HG03280 (cell line): ENCODE data around the gene PLCXD3.

Experiments
- ATAC-seq: cut with Tn5 transposase; IDR thresholded peaks from one replicate; pipeline ENCODE4 v1.9.1; 2021; ENCODE audit warnings: mild to moderate bottlenecking, moderate library complexity; ENCODE audit not compliant: unreplicated experiment

The PLCXD3 gene

DNA sequence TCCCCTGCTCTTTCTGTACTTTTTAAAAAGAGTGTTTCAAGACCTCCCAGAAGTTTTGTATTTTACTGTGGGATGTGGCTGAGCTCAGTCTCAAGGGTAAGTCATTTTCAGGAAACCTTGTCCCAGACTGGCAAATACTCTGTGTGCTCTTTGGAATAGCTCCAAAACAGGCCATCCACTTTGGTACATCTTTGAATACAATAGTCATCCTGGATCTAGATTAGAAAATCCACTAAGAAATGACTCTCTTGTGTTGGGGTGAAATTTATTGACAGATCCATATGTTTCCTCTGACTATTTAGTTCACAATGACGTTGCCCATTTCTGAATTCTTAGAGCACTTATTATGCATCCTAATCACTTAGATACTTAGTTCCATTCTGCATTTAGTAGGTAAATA is 95.2 kb downstream of the PLCXD3 start:
- ATAC-seq, result no peak

DNA sequence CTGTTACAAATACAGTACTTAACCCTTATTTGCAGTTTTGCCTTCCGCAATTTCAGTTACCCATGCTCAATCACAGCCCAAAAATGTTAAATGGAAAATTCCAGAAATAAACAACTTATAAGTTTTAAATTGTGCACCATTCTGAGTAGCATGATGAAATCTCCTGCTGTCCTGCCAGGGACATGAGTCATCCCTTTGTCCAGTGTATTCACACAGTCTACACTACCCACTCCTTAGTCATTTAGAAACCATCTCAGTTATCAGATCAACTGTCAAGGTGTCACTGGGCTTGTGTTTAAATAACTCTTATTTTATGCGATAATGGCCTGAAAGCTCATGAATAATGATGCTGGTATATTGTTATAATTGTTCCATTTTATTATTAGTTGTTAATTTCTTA is 95.8 kb downstream of the PLCXD3 start:
- no peak for ATAC-seq

GRCh38 chr5:41413074-41413473 is 97.3 kb downstream of the PLCXD3 start:
- ATAC-seq, result no peak

DNA sequence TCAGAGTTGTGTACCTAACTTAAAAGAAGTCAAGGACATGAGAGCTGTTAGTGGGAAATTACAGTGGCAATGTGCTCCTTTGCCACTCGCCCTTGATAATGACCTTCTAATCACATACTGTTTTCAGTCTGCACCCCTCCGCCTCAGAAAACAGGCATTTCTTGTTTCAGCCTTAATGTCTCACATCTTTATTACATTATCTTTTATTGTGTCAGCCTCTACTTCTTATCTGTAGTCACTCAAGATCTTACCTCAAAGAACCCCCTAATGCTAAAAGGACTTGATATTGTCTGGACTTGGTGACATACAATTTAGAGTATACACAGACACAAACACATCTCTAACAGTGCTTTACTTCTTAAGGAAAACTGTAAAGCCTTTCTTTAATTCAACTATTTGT is 97.9 kb downstream of the PLCXD3 start:
- ATAC-seq, result no peak

GRCh38 chr5:41410737-41411136 is 99.7 kb downstream of the PLCXD3 start:
- ATAC-seq, result no peak

GRCh38 chr5:41410307-41410706 is 100.1 kb downstream of the PLCXD3 start:
- no peak for ATAC-seq

GRCh38 chr5:41408676-41409443 is 101.5 kb downstream of the PLCXD3 start:
- ATAC-seq, result no peak

DNA sequence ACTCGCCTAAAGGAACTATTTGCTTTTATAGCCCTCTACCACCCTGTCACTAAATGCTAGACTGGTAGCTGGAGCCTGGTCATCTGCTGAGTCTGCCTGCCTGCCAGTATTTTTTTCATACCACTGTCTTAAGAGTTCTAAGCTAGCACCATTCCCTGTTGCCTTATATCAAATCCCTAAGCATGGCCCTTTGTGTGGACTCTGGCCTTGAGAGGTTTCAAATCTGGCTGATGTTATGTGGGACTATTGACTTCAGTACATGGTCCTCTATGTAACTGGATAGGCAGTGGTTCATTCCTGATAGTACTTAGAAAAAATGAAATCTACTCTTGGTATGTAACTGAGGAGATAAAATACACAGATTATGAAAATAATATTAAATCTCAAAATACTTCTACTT is 103.5 kb downstream of the PLCXD3 start:
- ATAC-seq, result no peak

GRCh38 chr5:41406424-41406823 is 104.0 kb downstream of the PLCXD3 start:
- no peak for ATAC-seq

GRCh38 chr5:41404757-41405156 is 105.6 kb downstream of the PLCXD3 start:
- ATAC-seq, result no peak

- ATAC-seq, result no peak
These were observed 106.6 kb downstream of the PLCXD3 start for GRCh38 chr5:41403846-41404245.

- no peak for ATAC-seq
These were observed 107.6 kb downstream of the PLCXD3 start for GRCh38 chr5:41402845-41403244.

GRCh38 chr5:41399839-41400238 is 110.6 kb downstream of the PLCXD3 start:
- ATAC-seq, result no peak

- no peak for ATAC-seq
These were observed 118.4 kb downstream of the PLCXD3 start for GRCh38 chr5:41392016-41392415.

- no peak for ATAC-seq
These were observed 135.8 kb downstream of the PLCXD3 start for GRCh38 chr5:41374631-41375030.

- ATAC-seq, result no peak
These were observed 137.2 kb downstream of the PLCXD3 start for GRCh38 chr5:41373230-41373629.

- ATAC-seq, result no peak
These were observed 138.7 kb downstream of the PLCXD3 start for GRCh38 chr5:41371738-41372137.

DNA sequence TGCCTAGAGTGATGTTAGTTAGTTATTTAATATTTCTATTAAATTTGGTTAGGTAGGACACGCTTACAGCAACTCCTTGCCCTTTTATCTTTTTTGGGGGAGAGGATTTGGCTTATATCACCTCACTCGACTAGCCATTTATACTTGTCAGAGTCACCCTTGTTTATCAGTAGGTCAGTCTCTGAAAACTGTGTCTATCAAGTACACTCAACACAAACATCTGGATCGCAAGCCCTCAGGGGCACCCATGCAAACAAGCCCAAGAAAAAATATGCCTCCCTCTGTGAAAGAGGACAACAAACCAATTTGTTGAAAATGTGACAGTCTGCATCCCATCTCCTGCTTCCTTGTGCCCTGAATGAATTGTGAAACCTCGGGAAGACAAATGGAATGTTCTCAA is 139.9 kb downstream of the PLCXD3 start:
- ATAC-seq, result no peak

DNA sequence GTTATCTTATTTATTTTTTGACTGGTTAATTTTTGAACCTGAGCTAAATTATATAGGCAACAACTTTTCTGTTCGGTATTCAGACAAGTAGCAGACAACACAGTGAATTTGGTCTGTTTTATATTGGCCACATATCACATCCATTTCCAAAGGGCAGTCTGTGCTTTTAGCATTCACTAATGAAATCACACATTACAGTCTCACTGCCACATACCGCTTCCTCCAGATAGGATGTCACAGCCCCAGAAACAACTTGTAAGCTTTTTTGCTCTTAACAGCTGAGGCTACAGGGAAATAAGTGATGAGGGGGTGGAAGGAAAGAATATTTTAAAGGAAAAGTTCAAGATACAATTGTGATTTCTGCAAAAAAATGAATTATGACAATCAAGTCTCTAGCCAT is 140.6 kb downstream of the PLCXD3 start:
- no peak for ATAC-seq

GRCh38 chr5:41368158-41368557 is 142.2 kb downstream of the PLCXD3 start:
- ATAC-seq, result no peak

GRCh38 chr5:41365369-41365768 is 145.0 kb downstream of the PLCXD3 start:
- ATAC-seq, result no peak

DNA sequence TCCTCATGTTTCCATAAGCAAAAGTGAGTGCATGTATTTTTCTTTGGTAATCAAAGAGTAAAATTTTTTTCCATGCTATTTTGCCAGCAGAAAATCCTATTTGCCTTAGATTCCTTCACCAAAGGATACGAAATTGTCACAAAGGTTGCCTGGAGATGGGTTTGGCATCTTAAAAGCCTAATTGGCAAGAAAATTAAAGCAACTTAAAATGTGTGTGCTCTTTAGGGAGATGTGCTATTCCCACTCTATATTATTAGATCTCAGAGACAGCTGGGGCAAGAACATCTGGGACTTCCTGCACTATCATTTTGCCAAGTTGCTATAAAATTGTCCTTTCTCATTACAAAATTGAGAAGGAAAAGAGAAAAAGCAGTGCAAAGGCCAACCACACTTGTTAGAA is 146.1 kb downstream of the PLCXD3 start:
- no peak for ATAC-seq

DNA sequence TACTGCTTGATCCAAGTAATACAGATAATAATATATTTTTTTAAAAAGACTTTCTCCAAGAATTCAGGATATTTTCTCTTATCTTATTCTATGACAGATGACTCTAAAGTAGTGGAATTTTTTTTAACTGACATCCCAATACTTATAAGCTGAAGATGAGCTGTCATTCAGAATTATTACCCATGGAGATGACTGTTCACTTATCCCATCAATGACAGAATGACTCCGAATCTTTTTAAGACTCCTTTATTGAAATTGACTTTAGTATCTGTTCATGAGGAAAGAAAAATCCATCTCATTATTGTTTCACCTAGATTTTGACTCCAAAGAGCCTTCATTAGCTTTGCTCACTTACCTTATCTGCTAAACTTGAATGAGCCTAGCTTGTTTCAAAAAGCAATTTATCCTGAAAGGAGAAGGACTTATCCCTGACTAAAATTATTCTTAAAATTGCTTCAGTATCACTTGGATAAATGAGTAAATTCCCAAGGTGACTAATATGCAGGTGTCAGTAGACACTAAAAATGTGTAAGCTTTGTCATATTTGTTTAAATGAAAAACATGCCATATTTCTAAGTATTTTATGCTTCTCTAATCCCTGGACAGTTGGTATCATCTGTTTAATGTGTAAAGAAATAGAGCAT is 146.9 kb downstream of the PLCXD3 start:
- ATAC-seq, result no peak
